K562 (cell line): ENCODE measurements around the gene ONECUT1.

ENCODE experiments used
- ARID1B ChIP-seq: fragments of 450-650 bp; IDR thresholded peaks from 2 replicates; pipeline ENCODE4 v1.6.1; 2016; ENCODE audit warnings: antibody characterized with exemption, mild to moderate bottlenecking, inconsistent platforms
- CBX8 ChIP-seq: fragments of 200-600 bp; sonication (generic); IDR thresholded peaks from 2 replicates; pipeline ENCODE4 v1.6.1; 2012; ENCODE audit warnings: borderline replicate concordance, mixed run types, low read depth, mild to moderate bottlenecking, moderate library complexity, mixed read lengths, low read length, control low read depth, inconsistent platforms; ENCODE audit not compliant: poor library complexity, severe bottlenecking; ENCODE audit errors: extremely low read depth
- FUS ChIP-seq: fragments of 200-400 bp; formaldehyde crosslinking; optimal IDR thresholded peaks from 2 replicates; pipeline ENCODE3; 2017; ENCODE audit warnings: low read depth, low read length
- HCFC1 ChIP-seq: IDR thresholded peaks from 2 replicates; pipeline ENCODE4 v1.6.1; 2012; ENCODE audit warnings: low read depth, low read length, improper control_type of control experiment
- KLF1 ChIP-seq: fragments of 450-650 bp; IDR thresholded peaks from 2 replicates; pipeline ENCODE4 v1.6.1; 2016; ENCODE audit warnings: missing genetic modification characterization, missing compliant biosample characterization
- NCOA1 ChIP-seq: fragments of 450-650 bp; IDR thresholded peaks from 2 replicates; pipeline ENCODE4 v1.6.1; 2016; ENCODE audit warnings: low read depth
- NCOR1 ChIP-seq: fragments of 450-650 bp; IDR thresholded peaks from 2 replicates; pipeline ENCODE4 v1.6.1; 2016; ENCODE audit warnings: mild to moderate bottlenecking, moderate library complexity
- SIX5 ChIP-seq, 2 experiments: IDR thresholded peaks; 2 replicates each; pipeline ENCODE4 v1.6.1; 2011; ENCODE audit warnings: low read length in 2 of 2, borderline replicate concordance in 1 of 2, low read depth in 1 of 2, mild to moderate bottlenecking in 1 of 2, moderate library complexity in 1 of 2; ENCODE audit not compliant: insufficient read depth in 1 of 2
- SMC3 ChIP-seq: conservative IDR thresholded peaks from 2 replicates; pipeline ENCODE4 v1.6.1; 2011; ENCODE audit warnings: low read depth, low read length, improper control_type of control experiment; ENCODE audit not compliant: insufficient read depth
- TF ChIP-seq, protein P1 (sequence below), 3 experiments: IDR thresholded peaks in 2 of 3; conservative IDR thresholded peaks in 1 of 3; 2 replicates each; pipeline ENCODE4 v1.5.1; 2011 to 2012; ENCODE audit warnings: low read length in 3 of 3, mild to moderate bottlenecking in 3 of 3, control low read depth in 2 of 3, improper control_type of control experiment in 1 of 3, inconsistent platforms in 1 of 3, low read depth in 1 of 3, mixed read lengths in 1 of 3, moderate library complexity in 1 of 3; ENCODE audit not compliant: insufficient read depth in 2 of 3
- TF ChIP-seq, protein P2 (sequence below): fragments of 450-650 bp; formaldehyde crosslinking; IDR thresholded peaks from 2 replicates; pipeline ENCODE4 v1.4.0; 2022; ENCODE audit warnings: missing genetic modification characterization

DNA sequence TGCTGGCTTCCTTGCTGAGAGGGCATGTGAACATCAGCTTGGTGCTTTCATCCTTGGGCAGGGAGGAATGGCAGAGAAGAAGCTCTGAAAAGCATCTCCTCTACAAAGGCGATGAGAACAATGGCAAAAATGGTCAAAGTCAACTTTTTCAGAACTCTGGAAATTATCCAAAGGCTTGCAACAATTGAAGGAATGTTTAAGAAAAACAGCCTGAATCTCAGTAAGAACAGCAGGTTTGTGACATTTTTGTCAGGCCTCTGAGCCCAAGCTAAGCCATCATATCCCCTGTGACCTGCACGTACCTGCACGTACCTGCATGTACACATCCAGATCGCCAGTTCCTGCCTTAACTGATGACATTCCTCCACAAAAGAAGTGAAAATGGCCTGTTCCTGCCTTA lies 51.8 kb downstream of the ONECUT1 start:
- TF ChIP-seq FUS: no peak
- no peak for TF ChIP-seq CBX8
- TF ChIP-seq NCOA1: no peak
- TF ChIP-seq, protein P1, sequence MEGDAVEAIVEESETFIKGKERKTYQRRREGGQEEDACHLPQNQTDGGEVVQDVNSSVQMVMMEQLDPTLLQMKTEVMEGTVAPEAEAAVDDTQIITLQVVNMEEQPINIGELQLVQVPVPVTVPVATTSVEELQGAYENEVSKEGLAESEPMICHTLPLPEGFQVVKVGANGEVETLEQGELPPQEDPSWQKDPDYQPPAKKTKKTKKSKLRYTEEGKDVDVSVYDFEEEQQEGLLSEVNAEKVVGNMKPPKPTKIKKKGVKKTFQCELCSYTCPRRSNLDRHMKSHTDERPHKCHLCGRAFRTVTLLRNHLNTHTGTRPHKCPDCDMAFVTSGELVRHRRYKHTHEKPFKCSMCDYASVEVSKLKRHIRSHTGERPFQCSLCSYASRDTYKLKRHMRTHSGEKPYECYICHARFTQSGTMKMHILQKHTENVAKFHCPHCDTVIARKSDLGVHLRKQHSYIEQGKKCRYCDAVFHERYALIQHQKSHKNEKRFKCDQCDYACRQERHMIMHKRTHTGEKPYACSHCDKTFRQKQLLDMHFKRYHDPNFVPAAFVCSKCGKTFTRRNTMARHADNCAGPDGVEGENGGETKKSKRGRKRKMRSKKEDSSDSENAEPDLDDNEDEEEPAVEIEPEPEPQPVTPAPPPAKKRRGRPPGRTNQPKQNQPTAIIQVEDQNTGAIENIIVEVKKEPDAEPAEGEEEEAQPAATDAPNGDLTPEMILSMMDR (IDR thresholded peaks at IDR 0.05 in 2 of 3, conservative IDR thresholded peaks at IDR 0.05 in 1 of 3; ENCODE audit: insufficient read depth in 2 of 3, low read depth in 1 of 3, low read length in 3 of 3): no peak
- TF ChIP-seq, protein P2, sequence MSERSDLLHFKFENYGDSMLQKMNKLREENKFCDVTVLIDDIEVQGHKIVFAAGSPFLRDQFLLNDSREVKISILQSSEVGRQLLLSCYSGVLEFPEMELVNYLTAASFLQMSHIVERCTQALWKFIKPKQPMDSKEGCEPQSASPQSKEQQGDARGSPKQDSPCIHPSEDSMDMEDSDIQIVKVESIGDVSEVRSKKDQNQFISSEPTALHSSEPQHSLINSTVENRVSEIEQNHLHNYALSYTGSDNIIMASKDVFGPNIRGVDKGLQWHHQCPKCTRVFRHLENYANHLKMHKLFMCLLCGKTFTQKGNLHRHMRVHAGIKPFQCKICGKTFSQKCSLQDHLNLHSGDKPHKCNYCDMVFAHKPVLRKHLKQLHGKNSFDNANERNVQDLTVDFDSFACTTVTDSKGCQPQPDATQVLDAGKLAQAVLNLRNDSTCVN (CRISPR knock-in tag): no peak
- no peak for TF ChIP-seq SMC3
- no peak for TF ChIP-seq ARID1B
- TF ChIP-seq KLF1 (tag): no peak
- TF ChIP-seq HCFC1: no peak
- TF ChIP-seq NCOR1: no peak
- TF ChIP-seq SIX5 (IDR thresholded peaks at IDR 0.05; ENCODE audit: borderline replicate concordance in 1 of 2, insufficient read depth in 1 of 2, low read depth in 1 of 2, low read length in 2 of 2): no peak
